Keratinocyte (primary cell): ENCODE data around the gene KSR2. TPM values are rescaled to one million over a fixed set of nuclear protein-coding genes. Genes with fewer than 3 reads are reported as not detected.
A peak's percentile ranks its signal among the peaks of the same experiment; 100 is the strongest.

ENCODE experiments used
- DNase-seq: peaks from one replicate; pipeline ENCODE4 v3.0.0-alpha.2; 2011; ENCODE audit warnings: low read depth, missing footprints, low spot score
- FAIRE-seq: peaks from 2 replicates; lab custom pipeline; 2011; peaks lifted over from hg19 to GRCh38; lab: Jason Lieb, UNC
- H2AFZ ChIP-seq: 2 replicates; pipeline ENCODE4 v1.6.0; 2012; ENCODE audit warnings: low read length, control low read depth, inconsistent platforms; ENCODE audit not compliant: control insufficient read depth
- H3K27ac ChIP-seq: 2 replicates; pipeline ENCODE4 v1.5.1; 2011; ENCODE audit warnings: low read length; ENCODE audit not compliant: control insufficient read depth, insufficient read depth
- H3K27me3 ChIP-seq: 3 replicates; pipeline ENCODE4 v1.6.0; 2011; ENCODE audit warnings: low read length; ENCODE audit not compliant: control insufficient read depth, insufficient read depth; ENCODE audit errors: extremely low read depth
- H3K36me3 ChIP-seq, 2 experiments: 2 replicates in 1 of 2; 3 replicates in 1 of 2; pipeline ENCODE4 v1.5.1; 2011; ENCODE audit warnings: low read length in 2 of 2, mild to moderate bottlenecking in 1 of 2; ENCODE audit not compliant: control insufficient read depth in 2 of 2, insufficient read depth in 2 of 2; ENCODE audit errors: extremely low read depth in 1 of 2
- H3K4me1 ChIP-seq: 3 replicates; pipeline ENCODE4 v1.5.1; 2011; ENCODE audit warnings: low read length; ENCODE audit not compliant: control insufficient read depth, insufficient read depth; ENCODE audit errors: extremely low read depth
- H3K4me2 ChIP-seq: 3 replicates; pipeline ENCODE4 v1.6.0; 2011; ENCODE audit warnings: low read depth, low read length; ENCODE audit not compliant: control insufficient read depth, insufficient read depth; ENCODE audit errors: extremely low read depth
- H3K4me3 ChIP-seq, 3 experiments: fragments of 200-600 bp in 1 of 3; sonication (generic) in 1 of 3; 2 replicates in 2 of 3; 3 replicates in 1 of 3; pipeline ENCODE4 v1.5.1; 2011 to 2016; ENCODE audit warnings: low read length in 3 of 3, mild to moderate bottlenecking in 3 of 3, control low read depth in 2 of 3, inconsistent platforms in 1 of 3, low read depth in 1 of 3, mixed read lengths in 1 of 3, mixed run types in 1 of 3, moderate library complexity in 1 of 3; ENCODE audit not compliant: control insufficient read depth in 2 of 3, insufficient read depth in 2 of 3; ENCODE audit errors: extremely low read depth in 1 of 3
- H3K79me2 ChIP-seq: 2 replicates; pipeline ENCODE4 v1.6.0; 2012; ENCODE audit warnings: low read length; ENCODE audit not compliant: control insufficient read depth, insufficient read depth
- H3K9ac ChIP-seq: 3 replicates; pipeline ENCODE4 v1.6.0; 2011; ENCODE audit warnings: low read length; ENCODE audit not compliant: control insufficient read depth, insufficient read depth; ENCODE audit errors: extremely low read depth
- H3K9me1 ChIP-seq: 3 replicates; pipeline ENCODE4 v1.6.0; 2011; ENCODE audit warnings: low read length; ENCODE audit not compliant: control insufficient read depth, insufficient read depth; ENCODE audit errors: extremely low read depth
- H3K9me3 ChIP-seq: 2 replicates; pipeline ENCODE4 v1.5.1; 2012; ENCODE audit warnings: low read depth, low read length; ENCODE audit not compliant: control insufficient read depth
- H4K20me1 ChIP-seq: 3 replicates; pipeline ENCODE4 v1.6.0; 2011; ENCODE audit warnings: low read length; ENCODE audit not compliant: control insufficient read depth, insufficient read depth; ENCODE audit errors: extremely low read depth
- EZH2 ChIP-seq: IDR thresholded peaks from one replicate; pipeline ENCODE4 v1.6.1; 2012; ENCODE audit warnings: inconsistent platforms, mild to moderate bottlenecking, low read length, moderate library complexity
- dilution Hi-C: fragments of 300-500 bp; cut with MboI; formaldehyde crosslinking; loops from one replicate; pipeline ENCODE4 v1.7.0; 2020; ENCODE audit warnings: low sequenced_read_pairs; ENCODE audit not compliant: extremely low pct_ligation_motif_present
- polyA plus RNA-seq, 5 experiments: library from polyadenylated mRNA; depleted of rRNA in 3 of 5; stranded (reverse) in 3 of 5; stranded (forward) in 1 of 5; unstranded in 1 of 5; fragments of >200 nt; gene quantifications; 1 replicate in 1 of 5; 2 replicates in 3 of 5; 3 replicates in 1 of 5; pipeline versions ENCODE4 v1.2.1 to v1.2.3, GENCODE V29; 2011 to 2012; ENCODE audit warnings: missing spikeins in 2 of 5, low read depth in 1 of 5, low replicate concordance in 1 of 5
- TF ChIP-seq, protein P1 (sequence below), 3 experiments: IDR thresholded peaks in 1 of 3; conservative IDR thresholded peaks in 1 of 3; optimal IDR thresholded peaks in 1 of 3; 2 replicates in 2 of 3; 3 replicates in 1 of 3; pipeline versions ENCODE3 to v1.5.1; 2011; ENCODE audit warnings: low read length in 3 of 3, mild to moderate bottlenecking in 3 of 3, moderate library complexity in 2 of 3, control low read depth in 1 of 3, inconsistent platforms in 1 of 3; ENCODE audit not compliant: insufficient read depth in 2 of 3; ENCODE audit errors: extremely low read depth in 1 of 3

KSR2 gene
- polyA plus RNA-seq, 1 donor (not counting 4 experiments of a cell fraction or from before 2014, with no cell fraction given) = 0.01 TPM

DNA sequence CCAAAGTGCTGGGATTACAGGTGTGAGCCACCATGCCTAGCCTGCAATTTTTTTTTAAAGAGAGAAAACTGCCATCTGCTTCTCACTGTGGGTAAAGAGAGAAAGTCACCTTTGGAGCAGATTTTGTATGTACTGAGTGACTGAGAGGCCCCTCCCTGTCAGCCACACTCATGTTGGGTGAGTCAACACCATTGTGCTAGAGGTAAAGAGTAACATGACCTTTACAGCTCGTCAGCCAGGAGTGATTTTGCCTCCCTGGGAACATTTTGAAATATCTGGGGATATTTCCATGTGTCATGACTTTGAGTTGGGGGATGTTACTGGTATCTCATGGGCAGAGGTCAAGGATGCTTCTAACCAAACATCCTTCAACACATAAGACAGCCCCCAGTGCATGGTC is 115.2 kb downstream of the KSR2 start:
- Histone ChIP-seq H4K20me1 (no peaks in the 10 kb centered on the region), H3K4me1 (peaks cover 4% of the 10 kb centered on the region), H3K9me1 (no peaks in the 10 kb centered on the region), H3K9ac (no peak overlapping the region), H3K36me3 (no peaks in the 10 kb centered on the region), H3K4me2 (no peak overlapping the region), H3K9me3 (no peaks in the 10 kb centered on the region), H3K27me3 (no peaks in the 10 kb centered on the region), H3K27ac (no peak overlapping the region), H3K4me3 (no peak overlapping the region), H3K79me2 (no peaks in the 10 kb centered on the region), H2AFZ (no peak overlapping the region)
- dilution Hi-C loops = no loop called here
- FAIRE-seq (peak; percentile 46), DNase-seq (no peak)
- TF ChIP-seq, protein P1, sequence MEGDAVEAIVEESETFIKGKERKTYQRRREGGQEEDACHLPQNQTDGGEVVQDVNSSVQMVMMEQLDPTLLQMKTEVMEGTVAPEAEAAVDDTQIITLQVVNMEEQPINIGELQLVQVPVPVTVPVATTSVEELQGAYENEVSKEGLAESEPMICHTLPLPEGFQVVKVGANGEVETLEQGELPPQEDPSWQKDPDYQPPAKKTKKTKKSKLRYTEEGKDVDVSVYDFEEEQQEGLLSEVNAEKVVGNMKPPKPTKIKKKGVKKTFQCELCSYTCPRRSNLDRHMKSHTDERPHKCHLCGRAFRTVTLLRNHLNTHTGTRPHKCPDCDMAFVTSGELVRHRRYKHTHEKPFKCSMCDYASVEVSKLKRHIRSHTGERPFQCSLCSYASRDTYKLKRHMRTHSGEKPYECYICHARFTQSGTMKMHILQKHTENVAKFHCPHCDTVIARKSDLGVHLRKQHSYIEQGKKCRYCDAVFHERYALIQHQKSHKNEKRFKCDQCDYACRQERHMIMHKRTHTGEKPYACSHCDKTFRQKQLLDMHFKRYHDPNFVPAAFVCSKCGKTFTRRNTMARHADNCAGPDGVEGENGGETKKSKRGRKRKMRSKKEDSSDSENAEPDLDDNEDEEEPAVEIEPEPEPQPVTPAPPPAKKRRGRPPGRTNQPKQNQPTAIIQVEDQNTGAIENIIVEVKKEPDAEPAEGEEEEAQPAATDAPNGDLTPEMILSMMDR (optimal IDR thresholded peaks at IDR 0.05 in 1 of 3, IDR thresholded peaks at IDR 0.05 in 1 of 3, conservative IDR thresholded peaks at IDR 0.05 in 1 of 3; ENCODE audit: extremely low read depth in 1 of 3, insufficient read depth in 2 of 3, low read length in 3 of 3) = no peak
- no peak for TF ChIP-seq EZH2

DNA sequence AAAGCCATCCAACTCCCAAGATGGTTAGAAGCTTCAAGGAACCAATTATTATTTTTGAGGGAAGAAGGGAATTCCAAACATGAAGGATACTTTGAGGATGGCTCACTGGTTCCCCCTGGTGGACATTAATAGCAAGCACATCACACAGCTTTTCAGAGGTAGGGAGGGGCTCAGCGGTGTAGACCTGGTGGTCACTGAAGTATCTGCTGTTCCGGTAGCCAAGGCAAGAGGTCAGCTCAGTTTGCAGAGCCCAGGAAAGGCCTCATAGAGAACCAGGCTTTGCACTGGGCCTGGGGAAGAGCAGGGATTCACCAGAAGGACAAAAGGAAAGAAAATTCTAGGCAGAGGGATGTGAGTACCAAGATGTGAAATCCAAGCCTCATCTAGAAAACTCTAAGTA is 118.7 kb downstream of the KSR2 start:
- H3K79me2 ChIP-seq = no peaks in the 10 kb centered on the region
- H3K4me1 ChIP-seq = no peaks in the 10 kb centered on the region
- no peaks in the 10 kb centered on the region for H4K20me1 ChIP-seq
- H3K36me3 ChIP-seq = no peaks in the 10 kb centered on the region
- no peak overlapping the region for H2AFZ ChIP-seq
- TF ChIP-seq EZH2 = no peak
- TF ChIP-seq, protein P1 (optimal IDR thresholded peaks at IDR 0.05 in 1 of 3, IDR thresholded peaks at IDR 0.05 in 1 of 3, conservative IDR thresholded peaks at IDR 0.05 in 1 of 3; ENCODE audit: extremely low read depth in 1 of 3, insufficient read depth in 2 of 3, low read length in 3 of 3) = peak; percentile 81 to 93 (median 82)
- H3K27ac ChIP-seq = no peak overlapping the region
- peaks cover 11% of the 10 kb centered on the region for H3K27me3 ChIP-seq
- no peak overlapping the region for H3K9ac ChIP-seq
- dilution Hi-C loops = no loop called here
- H3K9me3 ChIP-seq = no peaks in the 10 kb centered on the region
- H3K4me2 ChIP-seq = no peak overlapping the region
- H3K4me3 ChIP-seq = no peak overlapping the region
- DNase-seq (no peak), FAIRE-seq (peak; percentile 66)
- no peaks in the 10 kb centered on the region for H3K9me1 ChIP-seq
